ENCODE data around the gene ESYT2.

Gene ESYT2

DNA sequence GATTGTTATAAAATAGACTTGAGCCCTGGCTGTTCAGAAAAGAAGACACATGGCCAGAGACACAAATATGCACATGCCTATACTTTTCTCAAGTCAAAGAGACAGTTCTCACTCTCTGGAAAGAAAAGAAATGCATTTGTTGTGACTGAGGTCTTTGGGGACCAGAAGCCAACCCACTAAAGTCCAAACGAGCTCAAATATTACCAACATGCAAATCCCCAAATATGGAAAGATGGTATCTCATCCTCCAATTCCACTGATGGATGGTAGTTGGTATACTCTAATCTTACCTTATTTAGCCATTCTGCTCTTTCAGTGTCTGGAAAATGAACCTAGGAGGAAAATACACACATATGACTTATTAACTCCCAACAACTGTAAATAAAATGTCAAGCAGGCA lies 30.6 kb downstream of the ESYT2 start:
- Histone ChIP-seq H3K36me3 (ENCODE audit: insufficient read depth, insufficient read length, low read length) (peaks cover 42% of the 10 kb centered on the region), H3K4me1 (ENCODE audit: insufficient read depth, insufficient read length) (no peaks in the 10 kb centered on the region), H3K9me3 (ENCODE audit: insufficient read depth, low read length) (no peaks in the 10 kb centered on the region; the same call in 1 of the 2 replicates), H3K9ac (ENCODE audit: insufficient read length, low read depth) (no peak overlapping the region), H3K4me3 (ENCODE audit: insufficient read length, low read depth) (no peak overlapping the region), H3K27me3 (ENCODE audit: insufficient read depth, insufficient read length) (no peaks in the 10 kb centered on the region)
- TF ChIP-seq ZNF274 (IDR thresholded peaks at IDR 0.05; ENCODE audit: low read depth, low read length) (no peak), SUZ12 (IDR thresholded peaks at IDR 0.05; ENCODE audit: extremely low read depth, insufficient read depth, insufficient read length) (no peak), YY1 (IDR thresholded peaks at IDR 0.05; ENCODE audit: insufficient read depth, insufficient read length) (no peak)
- no peak for DNase-seq (ENCODE audit: low read depth, low spot score)

DNA sequence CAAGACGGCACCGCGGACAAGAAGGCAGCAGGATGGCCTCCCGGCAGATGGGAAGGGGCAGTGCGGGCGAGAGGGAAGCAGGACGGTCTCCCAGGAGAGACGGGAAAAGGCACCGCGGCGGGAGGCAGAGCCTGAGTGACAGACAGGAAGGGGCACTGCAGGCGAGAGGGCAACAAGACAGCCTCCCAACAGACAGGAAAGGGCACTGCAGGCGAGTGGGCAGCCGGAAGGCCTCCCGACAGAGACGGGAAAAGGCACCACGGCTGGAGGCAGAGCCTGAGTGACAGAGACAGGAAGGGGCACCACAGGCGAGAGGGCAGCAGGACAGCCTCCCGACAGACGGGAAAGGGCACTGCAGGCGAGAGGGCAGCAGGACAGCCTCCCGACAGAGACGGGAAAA lies 32.6 kb downstream of the ESYT2 start:
- Histone ChIP-seq H3K4me3 (ENCODE audit: insufficient read length, low read depth) (no peak overlapping the region), H3K36me3 (ENCODE audit: insufficient read depth, insufficient read length, low read length) (peaks cover 50% of the 10 kb centered on the region), H3K9me3 (ENCODE audit: insufficient read depth, low read length) (no peaks in the 10 kb centered on the region), H3K27me3 (ENCODE audit: insufficient read depth, insufficient read length) (no peaks in the 10 kb centered on the region), H3K9ac (ENCODE audit: insufficient read length, low read depth) (no peak overlapping the region), H3K4me1 (ENCODE audit: insufficient read depth, insufficient read length) (no peaks in the 10 kb centered on the region)
- DNase-seq (ENCODE audit: low read depth, low spot score): no peak
- TF ChIP-seq YY1 (IDR thresholded peaks at IDR 0.05; ENCODE audit: insufficient read depth, insufficient read length) (no peak), SUZ12 (IDR thresholded peaks at IDR 0.05; ENCODE audit: extremely low read depth, insufficient read depth, insufficient read length) (no peak), ZNF274 (IDR thresholded peaks at IDR 0.05; ENCODE audit: low read depth, low read length) (no peak)

DNA sequence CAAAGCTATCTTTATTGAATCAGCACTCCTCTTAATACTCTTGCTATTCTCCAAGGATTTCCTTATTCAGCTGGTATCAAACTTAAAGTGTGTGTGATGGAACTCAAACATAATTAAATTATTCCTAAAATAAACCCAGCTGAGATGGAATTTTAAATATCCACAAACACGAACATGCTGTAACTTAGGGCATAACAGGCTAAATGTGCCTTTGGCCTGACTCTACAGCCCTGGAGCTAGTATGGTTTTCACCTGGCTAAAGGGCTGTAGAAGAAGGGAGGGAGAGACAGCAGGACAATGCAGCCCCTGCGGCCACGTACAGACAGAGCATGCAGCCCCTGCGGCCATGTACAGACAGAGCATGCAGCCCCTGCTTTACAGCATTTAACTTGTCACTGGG lies 34.0 kb downstream of the ESYT2 start:
- Histone ChIP-seq H3K9ac (ENCODE audit: insufficient read length, low read depth) (no peak overlapping the region), H3K27me3 (ENCODE audit: insufficient read depth, insufficient read length) (no peaks in the 10 kb centered on the region), H3K9me3 (ENCODE audit: insufficient read depth, low read length) (no peaks in the 10 kb centered on the region), H3K4me3 (ENCODE audit: insufficient read length, low read depth) (no peak overlapping the region), H3K36me3 (ENCODE audit: insufficient read depth, insufficient read length, low read length) (peaks cover 59% of the 10 kb centered on the region), H3K4me1 (ENCODE audit: insufficient read depth, insufficient read length) (no peaks in the 10 kb centered on the region)
- no peak for TF ChIP-seq SUZ12 (IDR thresholded peaks at IDR 0.05; ENCODE audit: extremely low read depth, insufficient read depth, insufficient read length)
- TF ChIP-seq ZNF274 (IDR thresholded peaks at IDR 0.05; ENCODE audit: low read depth, low read length): no peak
- no peak for TF ChIP-seq YY1 (IDR thresholded peaks at IDR 0.05; ENCODE audit: insufficient read depth, insufficient read length)
- DNase-seq (ENCODE audit: low read depth, low spot score): no peak

DNA sequence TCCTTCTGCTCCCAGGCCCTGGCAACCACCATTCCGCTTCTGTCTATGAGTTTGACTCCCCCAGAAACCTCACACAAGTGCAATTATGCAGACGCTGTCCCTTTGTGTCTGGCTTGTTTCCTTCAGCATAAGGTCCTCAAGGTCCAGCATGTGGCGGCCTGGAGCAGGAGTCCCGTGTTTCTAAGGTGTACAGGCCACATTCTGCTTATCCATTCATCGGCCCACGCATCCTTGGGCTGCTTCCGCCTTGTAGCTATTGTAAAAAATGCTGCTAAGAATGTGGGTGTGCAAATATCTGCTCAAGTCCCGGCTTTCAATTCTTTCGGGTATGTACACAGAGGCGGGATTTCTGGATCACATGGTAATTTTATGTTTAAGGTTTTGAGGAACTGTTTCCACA lies 38.2 kb downstream of the ESYT2 start:
- peaks cover 61% of the 10 kb centered on the region for H3K36me3 ChIP-seq (ENCODE audit: insufficient read depth, insufficient read length, low read length)
- TF ChIP-seq SUZ12 (IDR thresholded peaks at IDR 0.05; ENCODE audit: extremely low read depth, insufficient read depth, insufficient read length) (no peak), YY1 (IDR thresholded peaks at IDR 0.05; ENCODE audit: insufficient read depth, insufficient read length) (no peak), ZNF274 (IDR thresholded peaks at IDR 0.05; ENCODE audit: low read depth, low read length) (no peak)
- H3K4me1 ChIP-seq (ENCODE audit: insufficient read depth, insufficient read length): no peaks in the 10 kb centered on the region
- no peaks in the 10 kb centered on the region for H3K9me3 ChIP-seq (ENCODE audit: insufficient read depth, low read length)
- H3K9ac ChIP-seq (ENCODE audit: insufficient read length, low read depth): no peak overlapping the region
- DNase-seq (ENCODE audit: low read depth, low spot score): no peak
- no peaks in the 10 kb centered on the region for H3K27me3 ChIP-seq (ENCODE audit: insufficient read depth, insufficient read length)
- H3K4me3 ChIP-seq (ENCODE audit: insufficient read length, low read depth): no peak overlapping the region

DNA sequence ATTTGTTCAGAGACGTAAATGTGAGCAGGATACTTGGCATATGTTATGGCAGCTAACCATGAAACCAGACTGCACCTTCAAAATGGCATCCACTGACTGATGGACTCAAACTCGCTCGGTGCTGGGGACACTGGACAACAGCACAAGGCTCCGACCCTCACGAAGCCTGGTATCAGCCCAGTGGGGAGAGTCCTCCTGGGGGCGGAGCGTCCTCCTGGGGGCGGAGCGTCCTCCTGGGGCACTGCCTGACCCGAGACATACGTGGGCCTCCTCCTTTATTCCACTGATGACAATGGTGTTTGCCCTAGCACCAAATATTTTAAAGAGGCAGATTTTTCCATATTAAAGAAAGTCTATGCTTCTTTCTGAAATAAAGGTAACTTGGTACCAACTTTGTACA lies 39.5 kb downstream of the ESYT2 start:
- TF ChIP-seq YY1 (IDR thresholded peaks at IDR 0.05; ENCODE audit: insufficient read depth, insufficient read length): no peak
- TF ChIP-seq ZNF274 (IDR thresholded peaks at IDR 0.05; ENCODE audit: low read depth, low read length): no peak
- no peak for TF ChIP-seq SUZ12 (IDR thresholded peaks at IDR 0.05; ENCODE audit: extremely low read depth, insufficient read depth, insufficient read length)
- Histone ChIP-seq H3K36me3 (ENCODE audit: insufficient read depth, insufficient read length, low read length) (peaks cover 52% of the 10 kb centered on the region), H3K4me3 (ENCODE audit: insufficient read length, low read depth) (no peak overlapping the region), H3K27me3 (ENCODE audit: insufficient read depth, insufficient read length) (no peaks in the 10 kb centered on the region), H3K4me1 (ENCODE audit: insufficient read depth, insufficient read length) (no peaks in the 10 kb centered on the region), H3K9ac (ENCODE audit: insufficient read length, low read depth) (no peak overlapping the region), H3K9me3 (ENCODE audit: insufficient read depth, low read length) (no peaks in the 10 kb centered on the region)
- DNase-seq (ENCODE audit: low read depth, low spot score): no peak

DNA sequence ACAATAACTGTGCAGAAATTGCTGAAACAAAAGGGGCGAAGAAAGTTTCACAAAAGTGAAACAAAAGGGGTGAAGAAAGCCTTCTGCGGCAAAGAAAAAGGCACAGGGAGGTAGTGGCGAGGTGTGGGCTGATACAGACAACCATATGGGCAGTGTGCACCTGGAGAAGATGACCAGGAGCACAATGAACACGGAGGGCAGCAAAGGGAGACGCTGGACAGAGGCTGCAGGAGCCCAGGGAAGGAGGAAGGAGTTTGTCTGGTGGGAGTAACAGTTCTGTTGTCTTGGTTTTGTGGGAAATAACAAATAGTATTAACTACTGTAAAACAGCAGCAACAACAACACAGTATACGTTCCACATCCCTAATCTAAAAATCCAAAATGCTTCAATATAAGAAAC lies 42.4 kb downstream of the ESYT2 start:
- Histone ChIP-seq H3K9ac (ENCODE audit: insufficient read length, low read depth) (no peak overlapping the region), H3K4me1 (ENCODE audit: insufficient read depth, insufficient read length) (no peaks in the 10 kb centered on the region), H3K9me3 (ENCODE audit: insufficient read depth, low read length) (peaks cover 4% of the 10 kb centered on the region; the same call in 1 of the 2 replicates), H3K36me3 (ENCODE audit: insufficient read depth, insufficient read length, low read length) (peaks cover 60% of the 10 kb centered on the region), H3K27me3 (ENCODE audit: insufficient read depth, insufficient read length) (no peaks in the 10 kb centered on the region), H3K4me3 (ENCODE audit: insufficient read length, low read depth) (no peak overlapping the region)
- no peak for DNase-seq (ENCODE audit: low read depth, low spot score)
- TF ChIP-seq YY1 (IDR thresholded peaks at IDR 0.05; ENCODE audit: insufficient read depth, insufficient read length): no peak
- no peak for TF ChIP-seq ZNF274 (IDR thresholded peaks at IDR 0.05; ENCODE audit: low read depth, low read length)
- no peak for TF ChIP-seq SUZ12 (IDR thresholded peaks at IDR 0.05; ENCODE audit: extremely low read depth, insufficient read depth, insufficient read length)

DNA sequence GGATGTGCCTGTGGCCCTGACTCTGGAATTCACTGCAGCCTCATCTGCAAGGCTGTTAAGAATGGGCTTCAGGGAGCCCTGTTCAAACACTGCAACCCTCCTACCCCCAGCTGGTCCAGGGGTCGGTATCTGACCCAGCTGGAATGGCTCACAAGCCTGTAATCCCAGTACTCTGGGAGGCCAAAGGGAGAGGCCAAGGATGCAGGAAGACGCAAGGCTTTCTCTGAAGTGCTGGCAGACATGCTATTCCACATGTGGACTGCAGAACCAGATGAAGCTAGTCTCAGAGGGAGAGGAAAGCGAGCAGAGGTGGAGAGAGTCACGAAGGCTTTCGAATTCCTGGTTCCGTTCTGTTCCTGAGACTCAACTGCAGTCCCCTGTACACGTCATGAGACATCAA lies 45.0 kb downstream of the ESYT2 start:
- H3K9ac ChIP-seq (ENCODE audit: insufficient read length, low read depth): no peak overlapping the region
- H3K4me3 ChIP-seq (ENCODE audit: insufficient read length, low read depth): no peak overlapping the region
- peaks cover 10% of the 10 kb centered on the region; the same call in 1 of the 2 replicates for H3K9me3 ChIP-seq (ENCODE audit: insufficient read depth, low read length)
- H3K27me3 ChIP-seq (ENCODE audit: insufficient read depth, insufficient read length): no peaks in the 10 kb centered on the region
- no peaks in the 10 kb centered on the region for H3K4me1 ChIP-seq (ENCODE audit: insufficient read depth, insufficient read length)
- no peak for DNase-seq (ENCODE audit: low read depth, low spot score)
- TF ChIP-seq SUZ12 (IDR thresholded peaks at IDR 0.05; ENCODE audit: extremely low read depth, insufficient read depth, insufficient read length): no peak
- no peak for TF ChIP-seq YY1 (IDR thresholded peaks at IDR 0.05; ENCODE audit: insufficient read depth, insufficient read length)
- no peak for TF ChIP-seq ZNF274 (IDR thresholded peaks at IDR 0.05; ENCODE audit: low read depth, low read length)
- peaks cover 56% of the 10 kb centered on the region for H3K36me3 ChIP-seq (ENCODE audit: insufficient read depth, insufficient read length, low read length)
